ENCODE results near the gene CDH2. TPM values are rescaled to one million over a fixed set of nuclear protein-coding genes. Genes with fewer than 3 reads are reported as not detected.

The CDH2 gene
- total RNA-seq, 5 donors from 2014 or later (not counting 1 experiment from before 2014, with no cell fraction given), result 0.16 to 0.76 (median 0.33) TPM; not detected in 1

GRCh38 chr18:28007841-28008240, 169.1 kb downstream of the CDH2 start:
- Mint-ChIP-seq H3K36me3 (no peaks in the 10 kb centered on the region), H3K4me1 (no peaks in the 10 kb centered on the region), H3K9me3 (peaks cover 5 to 11% (median 6%) of the 10 kb centered on the region in 3 donors), H3K27me3 (no peaks in the 10 kb centered on the region), H3K4me3 (no peak overlapping the region), H3K27ac (no peak overlapping the region)
- Histone ChIP-seq H3K36me3 (ENCODE audit: control insufficient read depth in 2 of 2, extremely low read depth in 1 of 2, insufficient read depth in 1 of 2, low read length in 1 of 2) (no peaks in the 10 kb centered on the region), H3K4me3 (ENCODE audit: control insufficient read depth in 1 of 2, extremely low read depth in 1 of 2, low read length in 1 of 2) (no peak overlapping the region), H3K27me3 (replicated peaks in 1 of 2; ENCODE audit: control insufficient read depth in 2 of 2, extremely low read depth in 1 of 2, insufficient read depth in 2 of 2, low read length in 1 of 2) (no peaks in the 10 kb centered on the region), H3K9me3 (no peaks in the 10 kb centered on the region), H3K4me1 (ENCODE audit: control insufficient read depth in 1 of 2, extremely low read depth in 1 of 2, insufficient read depth in 2 of 2, low read length in 2 of 2) (no peaks in the 10 kb centered on the region), H3K27ac (ENCODE audit: low read length) (no peak overlapping the region)
- no CpG with 5 or more reads among the region's 5 CpGs for WGBS (ENCODE audit: insufficient coverage)
- DNase-seq (no peak), ATAC-seq (replicated peaks in 1 of 4) (no peak)
- POLR2A ChIA-PET, result no interaction called here
- CTCF ChIA-PET, result no interaction called here

GRCh38 chr18:28005164-28005563, 171.8 kb downstream of the CDH2 start:
- DNase-seq, result no peak
- no peaks in the 10 kb centered on the region for H3K36me3 Mint-ChIP-seq
- H3K9me3 Mint-ChIP-seq, result peaks cover 6 to 11% (median 9%) of the 10 kb centered on the region in 3 donors
- H3K27ac Mint-ChIP-seq, result no peak overlapping the region
- Histone ChIP-seq H3K27me3 (replicated peaks in 1 of 2; ENCODE audit: control insufficient read depth in 2 of 2, extremely low read depth in 1 of 2, insufficient read depth in 2 of 2, low read length in 1 of 2) (no peaks in the 10 kb centered on the region), H3K9me3 (no peaks in the 10 kb centered on the region), H3K36me3 (ENCODE audit: control insufficient read depth in 2 of 2, extremely low read depth in 1 of 2, insufficient read depth in 1 of 2, low read length in 1 of 2) (no peaks in the 10 kb centered on the region), H3K4me1 (ENCODE audit: control insufficient read depth in 1 of 2, extremely low read depth in 1 of 2, insufficient read depth in 2 of 2, low read length in 2 of 2) (no peaks in the 10 kb centered on the region), H3K4me3 (ENCODE audit: control insufficient read depth in 1 of 2, extremely low read depth in 1 of 2, low read length in 1 of 2) (no peak overlapping the region), H3K27ac (ENCODE audit: low read length) (no peak overlapping the region)
- POLR2A ChIA-PET, result no interaction called here
- H3K4me1 Mint-ChIP-seq, result no peaks in the 10 kb centered on the region
- ATAC-seq (replicated peaks in 1 of 4), result no peak
- CTCF ChIA-PET, result no interaction called here
- H3K4me3 Mint-ChIP-seq, result no peak overlapping the region
- WGBS (ENCODE audit: insufficient coverage), result 80% methylated on average over 5 of the region's 7 CpGs
- H3K27me3 Mint-ChIP-seq, result no peaks in the 10 kb centered on the region

GRCh38 chr18:28004606-28005005, 172.3 kb downstream of the CDH2 start:
- peaks cover 6 to 9% (median 7%) of the 10 kb centered on the region in 3 donors for H3K9me3 Mint-ChIP-seq
- no CpG with 5 or more reads among the region's 1 CpG for WGBS (ENCODE audit: insufficient coverage)
- no peaks in the 10 kb centered on the region for H3K36me3 ChIP-seq (ENCODE audit: control insufficient read depth in 2 of 2, extremely low read depth in 1 of 2, insufficient read depth in 1 of 2, low read length in 1 of 2)
- ChIA-PET POLR2A (no interaction called here), CTCF (no interaction called here)
- no peaks in the 10 kb centered on the region for H3K4me1 Mint-ChIP-seq
- no peaks in the 10 kb centered on the region for H3K27me3 Mint-ChIP-seq
- H3K4me3 ChIP-seq (ENCODE audit: control insufficient read depth in 1 of 2, extremely low read depth in 1 of 2, low read length in 1 of 2), result no peak overlapping the region
- H3K36me3 Mint-ChIP-seq, result no peaks in the 10 kb centered on the region
- DNase-seq (no peak), ATAC-seq (replicated peaks in 1 of 4) (no peak)
- no peak overlapping the region for H3K27ac Mint-ChIP-seq
- H3K4me3 Mint-ChIP-seq, result no peak overlapping the region
- no peaks in the 10 kb centered on the region for H3K9me3 ChIP-seq
- no peak overlapping the region for H3K27ac ChIP-seq (ENCODE audit: low read length)
- H3K27me3 ChIP-seq (replicated peaks in 1 of 2; ENCODE audit: control insufficient read depth in 2 of 2, extremely low read depth in 1 of 2, insufficient read depth in 2 of 2, low read length in 1 of 2), result no peaks in the 10 kb centered on the region
- no peaks in the 10 kb centered on the region for H3K4me1 ChIP-seq (ENCODE audit: control insufficient read depth in 1 of 2, extremely low read depth in 1 of 2, insufficient read depth in 2 of 2, low read length in 2 of 2)

- no peak for DNase-seq
- Mint-ChIP-seq H3K9me3 (peaks cover 13 to 14% (median 13%) of the 10 kb centered on the region in 3 donors), H3K36me3 (no peaks in the 10 kb centered on the region), H3K4me1 (no peaks in the 10 kb centered on the region), H3K27me3 (no peaks in the 10 kb centered on the region), H3K4me3 (no peak overlapping the region), H3K27ac (no peak overlapping the region)
- Histone ChIP-seq H3K4me1 (ENCODE audit: control insufficient read depth in 1 of 2, extremely low read depth in 1 of 2, insufficient read depth in 2 of 2, low read length in 2 of 2) (no peaks in the 10 kb centered on the region), H3K4me3 (ENCODE audit: control insufficient read depth in 1 of 2, extremely low read depth in 1 of 2, low read length in 1 of 2) (no peak overlapping the region), H3K27ac (ENCODE audit: low read length) (no peak overlapping the region), H3K9me3 (no peaks in the 10 kb centered on the region), H3K27me3 (replicated peaks in 1 of 2; ENCODE audit: control insufficient read depth in 2 of 2, extremely low read depth in 1 of 2, insufficient read depth in 2 of 2, low read length in 1 of 2) (no peaks in the 10 kb centered on the region), H3K36me3 (ENCODE audit: control insufficient read depth in 2 of 2, extremely low read depth in 1 of 2, insufficient read depth in 1 of 2, low read length in 1 of 2) (no peaks in the 10 kb centered on the region)
- 71% methylated on average over 1 of the region's 5 CpGs for WGBS (ENCODE audit: insufficient coverage)
- ChIA-PET CTCF (no interaction called here), POLR2A (no interaction called here)
- no peak for ATAC-seq (replicated peaks in 1 of 4)
Observed at GRCh38 chr18:28003451-28003850, 173.5 kb downstream of the CDH2 start.

- H3K27ac ChIP-seq (ENCODE audit: low read length), result no peak overlapping the region
- ChIA-PET POLR2A (no interaction called here), CTCF (no interaction called here)
- ATAC-seq (replicated peaks in 1 of 4), result no peak
- no peak overlapping the region for H3K4me3 ChIP-seq (ENCODE audit: control insufficient read depth in 1 of 2, extremely low read depth in 1 of 2, low read length in 1 of 2)
- no peaks in the 10 kb centered on the region for H3K9me3 ChIP-seq
- WGBS (ENCODE audit: insufficient coverage), result no CpG with 5 or more reads among the region's 5 CpGs
- no peaks in the 10 kb centered on the region for H3K27me3 ChIP-seq (replicated peaks in 1 of 2; ENCODE audit: control insufficient read depth in 2 of 2, extremely low read depth in 1 of 2, insufficient read depth in 2 of 2, low read length in 1 of 2)
- no peak for DNase-seq
- H3K36me3 ChIP-seq (ENCODE audit: control insufficient read depth in 2 of 2, extremely low read depth in 1 of 2, insufficient read depth in 1 of 2, low read length in 1 of 2), result no peaks in the 10 kb centered on the region
- Mint-ChIP-seq H3K27ac (no peak overlapping the region), H3K36me3 (no peaks in the 10 kb centered on the region), H3K27me3 (no peaks in the 10 kb centered on the region), H3K9me3 (peaks cover 13 to 17% (median 14%) of the 10 kb centered on the region in 3 donors), H3K4me1 (no peaks in the 10 kb centered on the region), H3K4me3 (no peak overlapping the region)
- H3K4me1 ChIP-seq (ENCODE audit: control insufficient read depth in 1 of 2, extremely low read depth in 1 of 2, insufficient read depth in 2 of 2, low read length in 2 of 2), result no peaks in the 10 kb centered on the region
Observed at GRCh38 chr18:28002841-28003240, 174.1 kb downstream of the CDH2 start.

GRCh38 chr18:27996801-27997272, 180.1 kb downstream of the CDH2 start:
- no peaks in the 10 kb centered on the region for H3K36me3 Mint-ChIP-seq
- H3K9me3 ChIP-seq, result no peaks in the 10 kb centered on the region
- H3K4me1 ChIP-seq (ENCODE audit: control insufficient read depth in 1 of 2, extremely low read depth in 1 of 2, insufficient read depth in 2 of 2, low read length in 2 of 2), result no peaks in the 10 kb centered on the region
- ATAC-seq (replicated peaks in 1 of 4) (no peak), DNase-seq (no peak)
- no peaks in the 10 kb centered on the region for H3K4me1 Mint-ChIP-seq
- ChIA-PET CTCF (interaction anchor here in 1 of 2 donors (0.6 kb wide), 1 partner anchor 10 kb away, joined by 4 read pairs; no protein-coding TSS in a partner anchor), POLR2A (no interaction called here)
- no peak overlapping the region for H3K4me3 ChIP-seq (ENCODE audit: control insufficient read depth in 1 of 2, extremely low read depth in 1 of 2, low read length in 1 of 2)
- H3K27me3 ChIP-seq (replicated peaks in 1 of 2; ENCODE audit: control insufficient read depth in 2 of 2, extremely low read depth in 1 of 2, insufficient read depth in 2 of 2, low read length in 1 of 2), result no peaks in the 10 kb centered on the region
- no peak overlapping the region for H3K27ac Mint-ChIP-seq
- H3K27ac ChIP-seq (ENCODE audit: low read length), result no peak overlapping the region
- no peaks in the 10 kb centered on the region for H3K27me3 Mint-ChIP-seq
- peaks cover 7 to 16% (median 14%) of the 10 kb centered on the region in 3 donors for H3K9me3 Mint-ChIP-seq
- no peaks in the 10 kb centered on the region for H3K36me3 ChIP-seq (ENCODE audit: control insufficient read depth in 2 of 2, extremely low read depth in 1 of 2, insufficient read depth in 1 of 2, low read length in 1 of 2)
- H3K4me3 Mint-ChIP-seq, result no peak overlapping the region
- no CpG with 5 or more reads among the region's 3 CpGs for WGBS (ENCODE audit: insufficient coverage)

Data from T-cell (primary cell).